Bone marrow (tissue), 2 donors: ENCODE results near the gene GTF2F1.
"Not testable (repeated sequence)": the region's sequence is repeated elsewhere in the genome, so short reads cannot be mapped to it uniquely, and the experiment has no call there.

Source experiments
- DNase-seq, 2 donors: peaks; one replicate each; lab custom pipeline; 2025; lab: John Stamatoyannopoulos, UW

GTF2F1 gene

DNA sequence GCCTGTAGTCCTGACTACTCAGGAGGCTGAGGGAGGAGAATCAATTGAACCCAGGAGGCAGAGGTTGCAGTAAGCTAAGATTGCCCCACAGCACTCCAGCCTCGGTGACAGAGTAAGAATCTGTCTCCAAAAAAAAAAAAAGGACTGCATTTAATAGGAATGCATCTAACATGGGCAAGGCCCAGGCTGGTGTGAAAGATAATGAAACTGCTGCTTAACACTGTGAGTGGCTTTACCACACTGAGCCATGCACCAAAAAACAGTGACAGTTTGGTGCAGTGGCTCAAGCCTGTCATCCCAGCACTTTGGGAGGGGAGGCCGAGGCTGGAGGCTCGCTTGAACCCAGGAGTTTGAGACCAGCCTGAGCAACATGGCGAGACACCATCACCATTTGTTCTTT is 8.6 kb downstream of the GTF2F1 start:
- no peak for DNase-seq

DNA sequence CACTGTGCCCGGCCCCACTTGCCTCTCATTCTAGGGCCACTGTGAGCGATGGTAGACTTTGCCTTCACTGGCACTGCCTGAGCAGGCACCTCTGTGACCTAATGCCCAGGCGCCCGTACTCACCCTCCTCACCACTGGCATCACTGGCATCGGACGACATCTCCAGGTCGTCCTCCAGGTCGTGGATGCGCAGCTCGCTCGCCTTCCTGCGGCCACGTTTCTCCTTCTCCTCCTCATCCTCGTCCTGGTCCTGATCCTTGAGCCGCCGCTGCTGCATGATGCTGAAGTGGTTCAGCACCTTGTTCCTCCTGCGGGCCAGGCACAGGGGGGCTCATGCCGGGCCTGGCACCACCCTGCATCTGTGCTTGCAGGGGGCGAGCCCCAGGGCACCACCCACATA is 9.8 kb downstream of the GTF2F1 start:
- no peak for DNase-seq

DNA sequence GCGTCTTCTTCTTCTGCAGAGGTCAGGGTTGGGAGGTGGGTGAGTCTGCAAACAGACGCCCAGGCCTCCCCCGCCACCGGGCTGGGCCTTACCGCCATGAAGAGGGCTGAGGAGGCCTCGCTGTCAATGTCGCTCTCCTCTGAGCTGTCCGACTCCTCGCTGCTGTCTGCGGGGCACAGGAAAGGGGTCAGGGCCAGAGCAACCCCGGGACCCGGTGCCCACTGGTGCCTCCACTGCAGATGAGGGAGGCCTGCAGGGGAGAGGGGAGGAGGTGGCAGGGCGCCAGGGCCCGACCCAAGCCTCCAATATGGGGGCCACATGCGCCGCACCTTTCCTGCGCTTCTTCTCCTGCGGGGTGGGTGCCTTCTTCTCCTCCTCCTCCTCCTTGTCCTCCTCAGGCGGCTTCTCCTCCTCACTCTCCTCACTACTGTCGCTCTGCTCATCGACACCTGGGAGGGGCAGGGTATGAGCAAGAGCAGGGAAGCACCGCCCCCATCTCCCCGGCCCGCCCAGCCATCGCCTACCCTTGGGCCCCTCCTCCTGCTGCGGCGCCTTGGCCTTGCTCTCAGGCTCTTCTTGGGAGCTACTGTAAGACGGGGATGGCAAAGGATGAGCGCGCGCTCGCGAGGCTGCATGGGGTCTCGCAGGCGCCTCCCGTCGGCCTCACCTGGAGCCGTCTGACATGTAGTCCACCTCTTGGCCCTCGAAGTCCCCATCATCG is 11.8 kb downstream of the GTF2F1 start:
- no peak for DNase-seq

DNA sequence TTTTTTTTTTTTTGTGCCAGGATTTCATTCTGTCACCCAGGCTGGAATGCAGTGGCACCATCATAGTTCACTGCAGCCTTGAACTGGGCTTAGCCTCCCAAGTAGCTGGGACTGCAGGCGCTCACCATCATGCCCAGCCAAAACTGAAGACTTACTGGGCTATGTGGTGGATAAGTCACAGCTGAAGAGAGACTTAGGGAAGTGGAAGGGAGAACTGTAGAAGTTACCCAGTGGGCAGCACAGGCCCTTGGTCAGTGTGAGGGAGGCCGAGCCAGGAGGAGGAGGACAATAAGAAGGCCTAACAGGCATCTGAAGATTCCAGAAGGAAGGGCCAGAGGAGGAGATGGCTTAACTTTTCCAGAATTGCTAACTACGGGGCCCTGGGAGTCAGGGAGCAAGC is 13.2 kb downstream of the GTF2F1 start:
- no peak for DNase-seq

DNA sequence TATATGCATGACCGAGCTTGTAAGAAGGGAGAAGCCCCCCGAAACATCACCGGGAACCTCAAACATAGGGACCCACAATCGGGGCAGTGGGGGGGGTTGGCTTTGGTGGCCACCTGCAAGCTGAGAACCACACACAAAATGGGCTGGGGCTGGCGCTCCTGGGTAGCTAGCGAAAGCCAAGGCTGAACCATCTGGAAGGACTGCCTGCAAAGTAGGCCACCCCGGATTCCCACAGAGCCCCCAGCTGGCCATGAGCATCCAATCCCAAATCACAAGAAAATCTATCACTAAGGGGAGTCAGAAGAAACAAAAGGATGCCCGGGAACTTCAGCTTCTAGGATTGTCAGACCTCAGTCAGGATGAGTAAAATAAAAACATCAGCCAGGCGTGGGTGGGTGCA is 14.5 kb downstream of the GTF2F1 start:
- no peak for DNase-seq

DNA sequence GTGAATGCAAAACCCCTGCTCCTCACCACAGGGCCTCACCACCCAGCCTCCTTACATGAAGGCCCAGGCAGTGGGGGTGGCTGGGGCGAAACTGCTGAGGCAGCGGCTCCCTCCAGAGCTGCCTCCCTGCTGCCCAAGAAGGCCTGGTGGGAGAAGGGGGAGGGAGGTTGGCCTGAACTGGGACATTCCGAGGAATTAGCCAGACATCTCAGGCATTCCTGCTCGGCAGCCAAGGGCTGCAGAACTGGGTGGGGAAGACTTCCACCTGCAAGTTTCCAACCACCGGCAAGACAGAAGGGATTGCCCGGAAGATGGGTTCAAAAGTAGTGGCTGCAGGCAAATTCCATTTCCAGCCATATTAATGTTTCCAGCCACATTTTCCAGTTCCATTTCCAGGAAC is 14.9 kb downstream of the GTF2F1 start:
- no peak for DNase-seq

DNA sequence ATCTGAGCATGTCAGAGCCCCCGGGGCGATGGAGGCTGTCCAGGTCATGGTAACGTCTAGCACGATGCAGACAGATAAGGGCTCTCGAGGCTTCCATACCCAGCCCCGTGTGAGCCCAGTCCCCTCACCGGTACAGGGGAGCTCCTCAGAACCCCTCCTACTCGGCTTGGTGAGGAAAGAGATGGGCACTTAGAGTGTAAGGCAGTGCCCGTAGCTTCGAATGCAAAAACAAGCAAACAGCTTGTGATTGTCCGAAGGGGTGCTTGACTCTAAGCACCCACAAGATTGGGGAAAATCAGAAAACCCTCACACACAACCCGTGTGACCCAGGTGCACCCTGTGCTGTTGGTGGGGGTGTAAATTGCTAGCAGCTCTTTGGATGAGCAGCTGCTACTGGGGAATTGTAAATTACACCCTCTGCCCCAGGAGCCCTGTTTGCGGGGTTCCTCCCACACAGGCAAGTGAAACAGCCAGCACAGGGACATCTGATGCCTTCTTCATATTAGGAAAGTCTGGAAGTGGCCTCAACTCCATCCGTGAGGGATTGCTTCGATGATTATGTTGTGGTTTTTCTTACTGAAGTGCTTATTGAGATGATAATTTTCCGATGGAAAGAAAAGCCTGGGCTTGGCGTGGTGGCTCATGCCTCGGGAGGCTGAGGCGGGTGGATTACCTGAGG is 16.3 kb downstream of the GTF2F1 start:
- no peak for DNase-seq

DNA sequence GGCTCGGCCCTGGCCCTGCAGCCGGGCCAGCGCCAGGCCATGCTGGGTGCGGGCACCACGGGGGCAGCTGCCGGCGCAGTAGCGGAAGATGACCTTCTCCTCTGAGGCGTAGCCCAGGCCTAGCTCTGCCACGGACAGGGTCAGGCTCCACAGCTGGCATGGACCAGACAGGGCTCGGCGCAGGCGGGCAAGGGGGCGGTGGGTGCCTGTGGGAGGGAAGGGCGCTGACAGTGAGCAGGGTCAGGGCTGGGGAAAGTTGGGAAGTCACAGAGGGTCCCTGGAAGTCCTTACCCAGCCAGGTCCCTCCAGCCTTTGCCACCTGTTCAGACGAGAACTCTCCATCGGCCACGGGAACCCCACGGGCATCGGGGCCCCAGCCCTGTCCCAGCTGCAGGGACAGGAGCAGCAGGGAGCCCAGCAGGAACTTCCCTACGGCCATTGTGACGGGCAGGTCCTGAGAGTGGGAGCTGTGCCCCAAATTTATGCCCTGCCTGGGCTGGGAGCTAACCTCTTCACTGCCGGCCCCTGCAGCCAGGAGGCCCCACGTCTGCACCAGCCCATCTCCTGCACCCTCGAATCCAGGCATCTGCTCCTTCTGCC is 17.5 kb downstream of the GTF2F1 start, which contains the start of gene PSPN:
Gene PSPN, minus strand, starts transcription at position 523 of the 600 bp plus-strand sequence. Its CDS starts 84 bp downstream, at position 439.
- DNase-seq: no peak

DNA sequence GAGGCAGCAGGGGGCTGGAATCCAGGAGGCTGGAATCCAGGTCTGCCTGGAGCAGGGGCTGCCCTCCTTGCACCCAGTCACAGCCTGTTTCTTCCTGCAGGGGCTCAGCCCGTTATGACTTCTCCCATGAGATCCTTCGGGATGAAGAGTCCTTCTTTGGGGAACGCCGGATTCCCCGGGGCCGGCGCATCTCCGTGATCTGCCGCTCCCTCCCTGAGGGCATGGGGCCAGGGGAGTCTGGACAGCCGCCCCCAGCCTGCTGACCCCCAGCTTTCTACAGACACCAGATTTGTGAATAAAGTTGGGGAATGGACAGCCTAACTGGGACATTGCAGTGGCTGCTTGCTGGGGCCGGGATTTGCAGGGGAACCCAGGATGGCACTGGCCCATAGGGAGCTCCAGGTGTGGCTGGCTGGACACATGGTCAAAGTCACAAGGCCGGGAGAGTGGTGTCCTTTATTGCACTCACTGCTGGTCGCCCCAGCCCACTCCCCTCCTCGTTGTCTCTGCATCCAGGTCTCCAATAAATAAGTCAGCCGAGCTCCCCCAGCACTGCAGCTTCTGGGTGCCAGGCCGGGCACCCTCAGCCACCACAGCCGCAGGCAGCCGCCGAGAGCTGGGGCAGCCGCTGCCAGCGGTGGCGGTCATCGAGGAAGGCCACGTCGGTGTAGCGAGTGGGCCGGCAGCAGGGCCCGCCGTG is 18.1 kb downstream of the GTF2F1 start:
- no peak for DNase-seq

DNA sequence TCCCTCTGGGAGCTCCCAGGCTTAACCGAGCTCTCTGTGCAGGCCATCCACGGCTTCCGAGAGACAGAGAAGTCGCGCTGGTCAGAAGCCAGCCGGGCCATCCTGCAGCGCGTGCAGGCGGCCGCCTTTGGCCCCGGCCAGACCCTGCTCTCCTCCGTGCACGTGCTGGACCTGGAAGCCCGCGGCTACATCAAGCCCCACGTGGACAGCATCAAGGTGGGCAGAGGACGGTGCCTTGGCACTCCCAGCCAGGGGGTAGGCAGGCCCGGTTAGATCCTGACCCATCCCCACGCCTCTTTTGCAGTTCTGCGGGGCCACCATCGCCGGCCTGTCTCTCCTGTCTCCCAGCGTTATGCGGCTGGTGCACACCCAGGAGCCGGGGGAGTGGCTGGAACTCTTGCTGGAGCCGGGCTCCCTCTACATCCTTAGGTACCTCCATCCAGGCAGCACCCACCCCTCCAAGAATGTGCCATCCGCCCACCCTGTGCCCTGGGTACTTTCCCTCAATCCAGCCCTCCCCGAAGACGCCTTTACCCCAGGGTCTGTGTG is 18.7 kb downstream of the GTF2F1 start:
- DNase-seq: no peak

DNA sequence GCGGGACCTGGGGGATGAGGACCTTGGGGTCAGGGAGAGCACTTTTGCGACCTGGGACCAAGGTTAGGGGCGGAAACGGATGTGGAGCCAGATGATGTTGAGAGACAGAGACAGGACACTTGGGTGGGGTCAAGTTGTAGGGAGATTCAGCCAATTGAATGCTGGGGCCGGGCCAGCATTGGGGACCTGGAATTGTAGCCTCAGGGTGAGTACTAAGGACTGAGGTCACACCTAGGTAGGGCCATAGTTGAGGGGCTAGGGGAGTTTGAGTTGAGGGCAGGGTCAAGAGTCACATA is 19.2 kb downstream of the GTF2F1 start:
- no peak for DNase-seq

DNA sequence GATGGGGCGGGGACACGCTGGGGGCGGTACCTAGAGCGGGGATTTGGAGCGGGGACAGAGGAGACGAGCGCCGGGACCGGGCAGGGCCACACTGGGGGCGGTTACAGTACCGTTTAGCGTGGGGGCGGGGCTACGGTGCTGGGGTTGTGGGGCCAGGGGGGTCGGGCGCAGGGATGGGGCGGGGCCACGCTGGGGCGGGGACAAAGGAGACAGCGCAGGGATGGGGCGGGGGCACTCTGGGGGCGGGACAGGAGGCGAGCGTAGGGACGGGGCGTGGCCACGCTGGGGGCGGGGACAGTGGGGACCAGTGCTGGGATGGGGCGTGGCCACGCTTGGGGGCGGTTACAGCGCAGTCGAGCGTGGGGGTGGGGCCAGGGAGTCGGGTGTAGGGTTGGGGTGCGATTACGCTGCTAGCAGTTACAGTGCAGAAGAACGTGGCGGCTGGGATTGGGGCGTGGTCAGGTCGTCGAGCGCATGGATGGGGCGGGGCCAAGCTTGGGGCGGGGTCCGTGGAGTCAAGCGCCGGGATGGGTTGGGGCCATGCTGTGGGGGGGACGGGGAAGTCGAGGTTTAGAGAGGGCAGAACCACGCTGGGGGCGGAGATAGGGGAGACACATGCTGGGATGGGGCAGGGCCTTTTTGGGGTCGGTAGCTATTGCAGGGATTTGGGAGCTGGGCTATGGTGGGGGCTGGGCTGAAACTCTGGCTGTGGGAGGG is 19.7 kb downstream of the GTF2F1 start:
- DNase-seq: peak; percentile 96 to 99

DNA sequence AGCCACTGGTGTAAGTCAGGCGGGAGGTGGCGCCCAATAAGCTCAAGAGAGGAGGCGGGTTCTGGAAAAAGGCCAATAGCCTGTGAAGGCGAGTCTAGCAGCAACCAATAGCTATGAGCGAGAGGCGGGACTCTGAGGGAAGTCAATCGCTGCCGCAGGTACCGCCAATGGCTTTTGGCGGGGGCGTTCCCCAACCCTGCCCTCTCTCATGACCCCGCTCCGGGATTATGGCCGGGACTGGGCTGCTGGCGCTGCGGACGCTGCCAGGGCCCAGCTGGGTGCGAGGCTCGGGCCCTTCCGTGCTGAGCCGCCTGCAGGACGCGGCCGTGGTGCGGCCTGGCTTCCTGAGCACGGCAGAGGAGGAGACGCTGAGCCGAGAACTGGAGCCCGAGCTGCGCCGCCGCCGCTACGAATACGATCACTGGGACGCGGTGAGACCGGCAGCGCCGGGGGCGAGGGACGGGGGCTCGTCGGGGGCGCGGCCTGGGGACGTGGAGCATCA is 20.3 kb downstream of the GTF2F1 start, which contains the start of gene ALKBH7:
Gene ALKBH7, plus strand, starts transcription at position 201 of the 502 bp plus-strand sequence. Its CDS starts 27 bp downstream, at position 228.
- peak; percentile 96 to 99 for DNase-seq

DNA sequence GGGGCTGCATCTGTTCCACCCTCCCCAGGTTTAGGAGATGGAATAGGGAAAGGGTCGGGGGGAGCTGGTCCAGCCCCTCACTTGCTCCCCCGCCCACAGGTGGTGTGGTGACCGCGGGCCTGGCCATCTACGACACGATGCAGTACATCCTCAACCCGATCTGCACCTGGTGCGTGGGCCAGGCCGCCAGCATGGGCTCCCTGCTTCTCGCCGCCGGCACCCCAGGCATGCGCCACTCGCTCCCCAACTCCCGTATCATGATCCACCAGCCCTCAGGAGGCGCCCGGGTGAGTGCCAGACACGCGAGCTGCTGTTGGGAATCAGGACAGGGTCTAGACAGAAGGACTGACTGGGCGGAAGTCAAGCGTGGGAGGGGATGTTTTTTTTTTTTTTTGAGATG is 28.6 kb downstream of the GTF2F1 start:
- no peak for DNase-seq

DNA sequence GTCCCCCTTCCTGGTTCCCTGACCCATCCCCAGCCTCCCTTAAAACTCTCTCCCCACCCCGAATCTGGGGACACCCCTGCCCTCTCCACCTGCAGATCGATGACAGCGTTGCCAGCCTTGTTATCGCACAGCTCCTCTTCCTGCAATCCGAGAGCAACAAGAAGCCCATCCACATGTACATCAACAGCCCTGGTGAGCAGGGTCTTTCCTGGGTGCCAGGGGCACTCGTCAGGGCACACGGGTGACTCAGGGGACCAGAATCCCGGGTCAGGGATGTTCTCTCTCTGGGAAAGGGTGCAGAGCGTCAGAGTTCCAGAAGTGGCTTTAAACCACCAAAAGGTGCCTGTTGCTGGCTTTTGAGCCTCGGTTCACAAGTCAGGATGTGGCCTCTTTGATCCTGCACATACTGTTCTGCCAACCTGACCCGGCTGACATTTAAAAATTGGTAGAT is 30.6 kb downstream of the GTF2F1 start:
- no peak for DNase-seq

DNA sequence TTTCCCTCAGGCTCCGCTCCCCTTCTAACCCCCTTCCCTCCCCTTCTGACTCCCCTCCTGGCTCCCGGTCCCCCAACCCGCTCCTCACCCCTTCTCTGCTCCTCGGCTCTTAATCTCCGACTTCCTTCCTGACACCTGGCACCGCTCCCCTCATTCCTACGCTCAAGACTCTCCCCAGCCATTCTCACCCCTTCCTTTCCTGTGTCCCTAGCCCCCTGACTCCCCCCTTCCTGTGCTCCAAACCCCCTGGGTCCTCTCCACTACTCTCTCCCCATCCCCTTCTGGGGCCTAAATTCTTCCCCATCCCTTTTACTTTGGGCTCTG is 31.0 kb downstream of the GTF2F1 start:
- DNase-seq: no peak

DNA sequence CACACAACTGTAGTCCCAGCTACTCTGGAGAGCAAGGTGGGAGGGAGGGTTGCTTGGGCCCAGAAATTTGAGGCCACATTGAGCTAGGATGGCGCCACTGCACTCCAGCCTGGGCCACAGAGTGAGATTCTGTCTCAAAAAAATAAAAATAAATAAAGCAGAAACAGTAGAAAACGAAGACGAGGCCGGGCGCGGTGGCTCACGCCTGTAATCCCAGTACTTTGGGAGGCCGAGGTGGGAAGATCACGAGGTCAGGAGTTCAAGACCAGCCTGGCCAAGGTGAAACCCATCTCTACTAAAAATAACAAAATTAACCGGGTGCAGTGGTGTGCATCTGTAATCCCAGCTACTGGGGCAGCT is 32.1 kb downstream of the GTF2F1 start:
- DNase-seq: not testable (repeated sequence)

DNA sequence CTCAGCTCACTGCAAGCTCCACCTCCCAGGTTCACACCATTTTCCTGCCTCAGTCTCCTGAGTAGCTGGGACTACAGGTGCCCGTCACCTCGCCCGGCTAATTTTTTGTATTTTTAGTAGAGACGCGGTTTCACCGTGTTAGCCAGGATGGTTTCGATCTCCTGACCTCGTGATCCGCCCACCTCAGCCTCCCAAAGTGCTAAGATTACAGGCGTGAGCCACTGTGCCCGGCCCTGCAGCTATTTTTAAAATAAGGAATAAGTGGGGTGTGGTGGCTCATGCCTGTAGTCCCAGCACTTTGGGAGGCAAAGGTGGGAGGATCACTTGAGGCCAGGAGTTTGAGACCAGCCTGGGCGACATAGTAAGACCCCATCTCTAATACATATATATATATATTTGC is 32.5 kb downstream of the GTF2F1 start:
- DNase-seq: not testable (repeated sequence)

DNA sequence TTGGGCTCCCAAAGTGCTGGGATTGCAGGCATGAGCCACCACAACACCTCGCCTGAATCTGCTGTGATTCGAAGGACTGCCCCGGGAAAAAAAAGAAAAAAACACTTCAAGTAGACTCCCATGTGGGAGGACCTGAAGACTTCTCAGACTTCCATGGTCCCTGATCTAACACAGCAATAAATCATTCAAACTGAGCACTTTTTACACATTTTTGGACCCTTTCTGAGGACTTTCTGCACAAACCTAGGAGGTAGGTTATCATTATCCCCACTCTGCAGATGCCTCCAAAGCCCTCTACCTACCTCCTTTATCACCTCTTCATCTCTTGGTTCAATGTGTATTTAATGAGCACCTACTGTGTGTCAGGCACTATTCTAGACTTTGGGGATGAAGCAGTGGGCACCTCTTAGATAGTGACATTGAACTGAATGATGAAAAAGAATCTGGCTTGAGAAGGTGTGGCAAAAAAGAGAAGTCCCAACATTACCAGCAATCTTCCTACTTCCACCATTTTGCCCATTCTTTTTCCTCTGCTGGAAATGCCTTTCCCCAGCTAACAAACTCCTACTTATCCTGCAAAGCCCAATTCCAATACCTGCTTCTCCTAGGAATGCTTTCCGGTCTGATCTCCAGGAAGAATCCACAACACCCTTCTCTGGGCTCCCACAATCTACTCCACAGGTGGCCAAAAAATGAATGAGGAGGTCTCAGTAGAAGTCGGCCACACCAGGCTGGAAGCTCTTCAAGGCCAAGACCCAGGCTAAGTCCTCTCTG is 33.2 kb downstream of the GTF2F1 start:
- no peak for DNase-seq

DNA sequence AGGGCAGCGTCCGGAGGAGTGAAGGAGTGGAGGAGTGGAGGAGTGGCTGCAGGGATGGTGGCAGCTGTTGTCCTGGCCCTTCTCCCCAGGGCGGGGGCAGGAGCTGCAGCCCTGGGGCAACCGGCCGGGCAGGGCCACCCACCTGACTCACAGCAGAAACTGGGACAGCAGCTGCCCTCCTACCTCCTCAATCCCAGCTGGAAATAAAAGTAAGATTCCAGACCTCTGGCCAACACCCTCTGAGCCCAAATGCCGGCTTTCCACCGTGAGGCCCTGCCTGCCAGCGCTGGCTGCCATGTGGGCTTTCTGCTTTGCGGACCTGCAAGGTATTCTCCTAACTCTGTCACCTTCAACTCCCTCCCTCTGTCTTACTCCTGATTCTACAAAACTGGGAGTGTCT is 35.0 kb downstream of the GTF2F1 start:
- DNase-seq: no peak

DNA sequence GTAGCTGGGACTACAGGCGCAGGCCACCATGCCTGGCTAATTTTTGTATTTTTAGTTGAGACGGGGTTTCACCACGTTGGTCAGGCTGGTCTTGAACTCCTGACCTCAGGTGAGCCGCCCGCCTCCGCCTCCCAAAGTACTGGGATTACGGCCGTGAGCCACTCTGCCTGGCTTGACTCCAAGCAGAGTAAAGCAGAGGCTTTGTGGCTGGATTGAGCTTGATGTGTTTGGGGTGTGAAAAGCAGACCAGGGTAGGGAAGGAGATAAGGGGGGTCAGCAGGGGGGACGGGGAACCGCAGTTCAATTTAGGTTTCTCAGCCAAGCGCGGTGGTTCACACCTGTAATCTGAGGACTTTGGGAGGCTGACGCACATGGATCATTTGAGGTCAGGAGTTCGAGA is 35.8 kb downstream of the GTF2F1 start:
- DNase-seq: no peak
